DOHH2 (cell line): ENCODE data around the gene MB.

ENCODE experiments used
- EZH2phosphoT487 ChIP-seq: fragments of 200-600 bp; sonication (generic); IDR thresholded peaks from 2 replicates; pipeline ENCODE4 v1.6.1; 2017; ENCODE audit warnings: borderline replicate concordance, mild to moderate bottlenecking, antibody characterized with exemption, low read length, moderate library complexity, mixed read lengths
- TF ChIP-seq, protein P1 (sequence below): fragments of 200-600 bp; sonication (generic); IDR thresholded peaks from one replicate; pipeline ENCODE4 v1.5.1; 2014; ENCODE audit warnings: antibody characterized with exemption, mild to moderate bottlenecking, low read depth, low read length; ENCODE audit not compliant: poor library complexity, severe bottlenecking

DNA sequence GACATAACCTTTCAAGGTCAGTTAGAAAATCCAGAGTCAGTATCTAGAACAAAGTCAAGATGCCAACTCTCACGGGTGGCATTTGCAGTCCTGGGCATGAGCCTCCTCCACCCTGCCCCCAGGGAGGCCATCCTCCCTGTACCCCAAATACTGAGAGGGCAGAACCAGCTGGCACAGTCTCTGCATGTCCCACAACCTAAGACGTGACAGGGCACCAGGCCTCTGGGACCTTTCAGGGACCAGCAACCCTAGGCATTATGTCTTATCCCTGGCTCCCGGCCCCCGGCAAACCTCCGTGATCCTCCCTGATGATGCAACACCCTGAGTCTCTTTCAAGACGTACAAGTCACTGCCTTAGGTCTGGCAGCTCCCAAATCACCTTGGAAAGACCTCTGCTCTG lies 2.0 kb downstream of the MB start:
- TF ChIP-seq, protein P1, sequence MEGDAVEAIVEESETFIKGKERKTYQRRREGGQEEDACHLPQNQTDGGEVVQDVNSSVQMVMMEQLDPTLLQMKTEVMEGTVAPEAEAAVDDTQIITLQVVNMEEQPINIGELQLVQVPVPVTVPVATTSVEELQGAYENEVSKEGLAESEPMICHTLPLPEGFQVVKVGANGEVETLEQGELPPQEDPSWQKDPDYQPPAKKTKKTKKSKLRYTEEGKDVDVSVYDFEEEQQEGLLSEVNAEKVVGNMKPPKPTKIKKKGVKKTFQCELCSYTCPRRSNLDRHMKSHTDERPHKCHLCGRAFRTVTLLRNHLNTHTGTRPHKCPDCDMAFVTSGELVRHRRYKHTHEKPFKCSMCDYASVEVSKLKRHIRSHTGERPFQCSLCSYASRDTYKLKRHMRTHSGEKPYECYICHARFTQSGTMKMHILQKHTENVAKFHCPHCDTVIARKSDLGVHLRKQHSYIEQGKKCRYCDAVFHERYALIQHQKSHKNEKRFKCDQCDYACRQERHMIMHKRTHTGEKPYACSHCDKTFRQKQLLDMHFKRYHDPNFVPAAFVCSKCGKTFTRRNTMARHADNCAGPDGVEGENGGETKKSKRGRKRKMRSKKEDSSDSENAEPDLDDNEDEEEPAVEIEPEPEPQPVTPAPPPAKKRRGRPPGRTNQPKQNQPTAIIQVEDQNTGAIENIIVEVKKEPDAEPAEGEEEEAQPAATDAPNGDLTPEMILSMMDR = no peak
- no peak for TF ChIP-seq EZH2phosphoT487
